ENCODE measurements around the gene CCNI.
"Not testable (repeated sequence)": the region's sequence is repeated elsewhere in the genome, so short reads cannot be mapped to it uniquely, and the experiment has no call there.

The CCNI gene

DNA sequence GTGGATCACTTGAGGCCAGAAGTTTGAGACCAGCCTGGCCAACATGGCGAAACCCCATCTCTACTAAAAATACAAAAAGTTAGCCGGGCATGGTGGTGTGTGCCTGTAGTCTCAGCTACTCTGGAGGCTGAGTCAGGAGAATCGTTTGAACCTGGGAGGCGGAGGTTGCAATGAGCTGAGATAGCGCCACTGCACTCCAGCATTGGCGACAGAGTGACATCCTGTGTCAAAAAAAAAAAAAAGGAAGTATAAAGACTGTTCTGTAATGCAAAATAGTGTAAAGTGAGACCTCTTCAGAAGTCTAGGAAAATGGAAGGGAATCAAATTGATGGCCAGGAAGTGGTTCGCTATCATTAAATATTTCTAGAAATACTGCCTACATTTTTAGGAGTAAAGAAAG is 5.0 kb upstream of the CCNI start:
- DNase-seq (ENCODE audit: low spot score) = not testable (repeated sequence)

GRCh38 chr4:77079281-77079680 is 3.5 kb upstream of the CCNI start:
- no peak for DNase-seq (ENCODE audit: low spot score)

- DNase-seq (ENCODE audit: low spot score) = no peak
These were observed 2.6 kb upstream of the CCNI start for GRCh38 chr4:77078401-77078800.

GRCh38 chr4:77076889-77077635 is 1.3 kb upstream of the CCNI start:
- DNase-seq (ENCODE audit: low spot score) = no peak

GRCh38 chr4:77074981-77075855 is 571 bp downstream of the CCNI start:
- peak; percentile 64 for DNase-seq (ENCODE audit: low spot score)

DNA sequence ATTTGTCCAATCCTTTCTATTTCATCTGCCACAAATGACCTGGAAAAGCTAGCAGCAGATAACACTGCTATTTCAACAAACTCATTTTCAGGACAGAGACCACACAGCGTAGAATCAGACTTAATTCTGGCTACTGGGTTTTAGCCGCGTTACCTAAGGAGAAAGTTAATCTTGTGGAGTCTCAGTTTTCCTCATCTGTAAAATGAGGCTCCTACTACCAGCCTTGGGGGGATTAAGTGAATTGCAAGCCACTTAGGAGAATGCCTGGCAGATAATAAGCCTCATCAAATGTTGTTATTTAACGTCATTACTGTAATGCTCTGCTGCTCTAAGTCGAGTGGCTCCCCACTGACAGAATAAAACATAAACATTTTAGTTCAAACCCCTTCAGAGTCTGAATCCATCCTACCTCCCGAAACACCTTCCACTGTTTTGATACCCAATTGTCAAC is 1.4 kb downstream of the CCNI start:
- no peak for DNase-seq (ENCODE audit: low spot score)

- DNase-seq (ENCODE audit: low spot score) = peak; percentile 16
These were observed 1.8 kb downstream of the CCNI start for GRCh38 chr4:77073981-77074380.

DNA sequence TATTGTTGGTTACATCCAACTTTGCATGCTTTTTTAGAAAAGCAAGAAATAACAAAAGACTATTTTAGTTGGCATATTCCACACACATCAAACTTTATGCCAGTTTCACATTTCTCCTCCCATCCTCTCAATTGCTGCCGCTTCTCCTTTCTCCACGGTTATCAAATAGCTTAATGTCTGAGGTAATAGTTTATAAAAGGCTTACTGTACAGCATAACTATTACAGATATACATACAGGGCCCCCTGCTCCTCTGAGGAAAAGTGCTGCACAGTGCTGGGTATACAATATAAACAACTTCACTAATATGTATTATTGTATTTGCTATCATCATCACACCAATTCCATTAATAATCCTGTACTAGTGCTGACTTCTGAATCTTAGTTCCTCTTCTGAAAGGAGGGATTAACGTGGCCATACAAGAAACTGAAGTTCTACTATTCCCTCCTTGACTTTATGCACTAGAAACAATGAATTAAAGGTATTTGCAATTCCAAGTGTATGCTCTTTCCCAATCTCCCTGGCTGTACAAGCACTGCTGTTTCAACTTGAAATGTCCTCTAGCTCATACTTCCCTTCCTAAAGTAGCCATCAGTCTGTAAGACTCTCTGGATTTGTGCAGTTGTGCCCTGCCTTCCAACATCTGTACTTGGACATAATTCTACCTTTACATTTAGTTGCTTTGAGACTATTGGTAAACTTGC is 2.5 kb downstream of the CCNI start:
- peak; percentile 24 for DNase-seq (ENCODE audit: low spot score)

- no peak for DNase-seq (ENCODE audit: low spot score)
These were observed 3.5 kb downstream of the CCNI start for GRCh38 chr4:77072195-77072753.

GRCh38 chr4:77069514-77069913 is 6.3 kb downstream of the CCNI start:
- not testable (repeated sequence) for DNase-seq (ENCODE audit: low spot score)

DNA sequence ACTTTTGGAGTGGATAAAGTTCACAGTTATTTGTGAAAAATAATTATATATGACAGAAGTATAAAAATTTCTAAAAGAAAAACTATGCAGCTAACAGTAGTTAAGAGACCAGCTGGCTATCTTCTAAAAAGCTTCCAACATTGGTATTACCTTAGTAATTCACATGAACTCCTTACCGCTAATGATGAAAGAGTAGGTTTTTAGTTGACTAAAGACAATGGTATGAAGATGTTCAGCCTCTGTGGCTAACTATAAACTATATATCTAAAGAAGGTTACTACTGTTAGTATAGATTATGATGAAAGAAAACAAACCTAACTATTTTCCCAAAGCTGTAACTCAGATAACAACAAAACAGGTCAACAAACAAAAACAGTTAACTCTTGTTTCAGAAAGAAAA is 10.4 kb downstream of the CCNI start:
- no peak for DNase-seq (ENCODE audit: low spot score)

DNA sequence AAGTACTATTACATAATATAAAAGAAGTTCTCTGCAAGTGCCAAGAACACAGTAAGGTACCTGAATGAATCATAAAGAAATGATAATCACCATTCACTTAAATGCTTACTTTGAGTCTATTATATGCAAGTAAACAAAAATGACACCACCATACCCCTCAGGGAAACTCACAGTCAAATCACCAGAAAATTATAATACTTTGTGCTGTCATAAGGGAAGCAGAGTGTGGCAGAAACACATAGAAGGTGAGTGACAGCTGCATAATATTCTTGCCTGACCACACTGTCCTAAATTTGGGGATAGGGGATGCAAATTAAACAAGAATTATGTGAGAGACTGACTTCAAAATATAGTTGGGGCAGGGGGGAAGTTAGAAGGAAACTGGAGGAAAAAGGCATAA is 12.9 kb downstream of the CCNI start:
- DNase-seq (ENCODE audit: low spot score) = no peak

DNA sequence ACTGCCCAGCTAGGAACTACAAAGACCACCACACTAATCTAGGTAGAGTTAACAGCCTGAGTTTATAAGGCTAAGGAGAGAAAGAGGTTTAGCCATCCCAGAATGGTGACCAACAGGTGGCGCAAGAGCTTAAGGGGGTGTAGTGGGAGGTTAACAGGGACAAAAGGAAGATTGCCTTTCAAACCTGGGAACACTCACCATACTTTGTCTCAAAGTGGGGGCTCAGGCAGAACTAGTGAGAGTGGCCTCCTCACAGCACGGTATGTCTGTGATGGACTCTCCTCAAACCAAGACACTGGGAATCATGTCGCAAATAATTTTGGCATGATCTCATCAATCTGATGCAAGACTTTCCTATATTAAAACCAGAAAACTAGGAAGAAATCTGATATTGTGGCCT is 23.4 kb downstream of the CCNI start:
- no peak for DNase-seq (ENCODE audit: low spot score)

DNA sequence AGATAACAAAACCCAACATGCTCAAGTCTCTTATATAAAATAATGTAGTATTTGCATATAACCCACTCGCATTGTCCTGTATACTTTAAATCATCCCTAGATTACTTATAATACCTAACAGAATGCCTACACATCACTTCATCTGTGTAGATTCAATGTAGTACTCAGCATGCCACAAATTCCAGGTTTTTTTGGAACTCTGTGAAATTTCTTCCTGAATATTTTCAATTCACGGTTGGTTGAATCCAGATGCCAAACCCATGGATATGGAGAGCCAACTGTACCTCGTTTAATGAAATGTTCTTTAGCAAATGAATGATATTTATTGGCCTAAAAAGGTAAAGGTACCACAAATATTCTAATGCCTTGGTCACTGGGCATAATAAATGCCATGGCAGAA is 24.8 kb downstream of the CCNI start:
- no peak for DNase-seq (ENCODE audit: low spot score)

DNA sequence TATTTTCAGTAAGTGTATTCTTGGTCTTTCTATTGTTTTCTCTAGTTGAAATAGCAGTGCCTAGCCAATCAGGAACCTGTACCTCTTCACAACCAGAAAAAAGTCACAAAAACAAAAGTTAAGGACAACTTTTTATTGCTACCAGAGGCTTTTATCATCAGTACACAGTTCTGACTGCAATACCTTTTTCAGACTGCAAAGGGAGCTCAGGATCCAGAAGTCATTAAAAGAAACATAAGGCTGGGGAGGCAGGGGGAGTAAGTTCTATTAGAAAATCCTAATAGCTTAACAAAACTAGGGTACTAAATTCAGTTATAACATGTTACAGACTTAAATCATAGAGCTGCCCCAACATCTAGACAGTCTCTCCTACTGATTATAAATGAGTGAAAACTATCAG is 28.8 kb downstream of the CCNI start:
- DNase-seq (ENCODE audit: low spot score) = no peak

GRCh38 chr4:77045490-77045889 is 30.3 kb downstream of the CCNI start:
- no peak for DNase-seq (ENCODE audit: low spot score)

GRCh38 chr4:77044461-77045150 is 31.2 kb downstream of the CCNI start:
- no peak for DNase-seq (ENCODE audit: low spot score)

GRCh38 chr4:77043507-77044136 is 32.2 kb downstream of the CCNI start:
- DNase-seq (ENCODE audit: low spot score) = no peak

- no peak for DNase-seq (ENCODE audit: low spot score)
These were observed 34.7 kb downstream of the CCNI start for GRCh38 chr4:77040854-77041725.

DNA sequence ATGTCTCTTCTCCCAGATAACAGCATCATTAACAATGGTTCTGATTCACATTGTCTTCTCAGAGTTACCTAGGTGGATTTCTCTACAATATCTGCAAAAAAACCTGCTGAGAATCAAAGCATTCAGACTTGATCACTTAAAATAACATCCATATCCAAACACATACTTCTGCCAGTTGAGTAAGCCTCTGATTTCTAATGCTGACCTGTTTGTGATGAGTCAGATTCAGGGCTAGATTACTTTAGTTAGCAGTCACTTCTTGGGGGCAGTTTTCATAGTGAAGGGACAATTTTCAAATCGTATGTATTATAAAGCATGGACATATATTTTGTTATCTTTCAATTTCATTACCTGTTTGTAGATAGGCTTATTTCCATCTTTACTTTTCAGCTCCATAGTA is 35.5 kb downstream of the CCNI start:
- no peak for DNase-seq (ENCODE audit: low spot score)
